ENCODE measurements around the gene DRD2.

Gene DRD2

GRCh38 chr11:113507341-113507740 is 32.1 kb upstream of the DRD2 start:
- no peak overlapping the region for H3K4me3 ChIP-seq
- no peak overlapping the region for H3K27ac ChIP-seq
- TF ChIP-seq, protein P1, sequence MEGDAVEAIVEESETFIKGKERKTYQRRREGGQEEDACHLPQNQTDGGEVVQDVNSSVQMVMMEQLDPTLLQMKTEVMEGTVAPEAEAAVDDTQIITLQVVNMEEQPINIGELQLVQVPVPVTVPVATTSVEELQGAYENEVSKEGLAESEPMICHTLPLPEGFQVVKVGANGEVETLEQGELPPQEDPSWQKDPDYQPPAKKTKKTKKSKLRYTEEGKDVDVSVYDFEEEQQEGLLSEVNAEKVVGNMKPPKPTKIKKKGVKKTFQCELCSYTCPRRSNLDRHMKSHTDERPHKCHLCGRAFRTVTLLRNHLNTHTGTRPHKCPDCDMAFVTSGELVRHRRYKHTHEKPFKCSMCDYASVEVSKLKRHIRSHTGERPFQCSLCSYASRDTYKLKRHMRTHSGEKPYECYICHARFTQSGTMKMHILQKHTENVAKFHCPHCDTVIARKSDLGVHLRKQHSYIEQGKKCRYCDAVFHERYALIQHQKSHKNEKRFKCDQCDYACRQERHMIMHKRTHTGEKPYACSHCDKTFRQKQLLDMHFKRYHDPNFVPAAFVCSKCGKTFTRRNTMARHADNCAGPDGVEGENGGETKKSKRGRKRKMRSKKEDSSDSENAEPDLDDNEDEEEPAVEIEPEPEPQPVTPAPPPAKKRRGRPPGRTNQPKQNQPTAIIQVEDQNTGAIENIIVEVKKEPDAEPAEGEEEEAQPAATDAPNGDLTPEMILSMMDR (IDR thresholded peaks at IDR 0.05) = no peak
- peak; percentile 17 for DNase-seq (ENCODE audit: low spot score)

- no peak overlapping the region for H3K4me3 ChIP-seq
- no peak overlapping the region for H3K27ac ChIP-seq
- TF ChIP-seq, protein P1 (IDR thresholded peaks at IDR 0.05) = no peak
- peak; percentile 33 for DNase-seq (ENCODE audit: low spot score)
Measured at GRCh38 chr11:113506893-113507292, 31.7 kb upstream of the DRD2 start.

DNA sequence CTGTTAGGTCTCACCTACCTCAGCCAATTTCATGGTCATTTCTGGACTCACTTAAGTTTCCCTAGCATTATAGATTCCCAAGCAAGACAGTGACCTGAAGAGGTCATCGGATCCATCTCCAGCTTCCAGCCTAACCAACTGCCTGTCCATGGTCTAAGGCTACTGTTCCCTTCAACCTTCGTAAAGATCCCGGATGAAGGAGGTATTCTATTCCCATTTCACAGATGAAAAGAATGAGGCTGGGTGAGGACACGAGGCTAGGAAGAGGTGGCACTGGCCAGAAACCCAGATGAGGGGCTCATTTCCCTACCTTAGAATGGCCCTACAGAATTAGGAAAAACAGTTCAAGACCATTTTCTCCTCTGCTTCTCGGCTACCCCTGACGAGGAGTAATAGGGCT is 31.3 kb upstream of the DRD2 start:
- TF ChIP-seq, protein P1 (IDR thresholded peaks at IDR 0.05) = no peak
- Histone ChIP-seq H3K4me3 (no peak overlapping the region), H3K27ac (no peak overlapping the region)
- peak; percentile 14 for DNase-seq (ENCODE audit: low spot score)

- peak; percentile 46 for DNase-seq (ENCODE audit: low spot score)
- TF ChIP-seq, protein P1 (IDR thresholded peaks at IDR 0.05) = no peak
- Histone ChIP-seq H3K27ac (no peak overlapping the region), H3K4me3 (no peak overlapping the region)
Measured at GRCh38 chr11:113505541-113506375, 30.6 kb upstream of the DRD2 start.

GRCh38 chr11:113505046-113505445 is 29.8 kb upstream of the DRD2 start:
- TF ChIP-seq, protein P1 (IDR thresholded peaks at IDR 0.05) = no peak
- DNase-seq (ENCODE audit: low spot score) = peak; percentile 46

DNA sequence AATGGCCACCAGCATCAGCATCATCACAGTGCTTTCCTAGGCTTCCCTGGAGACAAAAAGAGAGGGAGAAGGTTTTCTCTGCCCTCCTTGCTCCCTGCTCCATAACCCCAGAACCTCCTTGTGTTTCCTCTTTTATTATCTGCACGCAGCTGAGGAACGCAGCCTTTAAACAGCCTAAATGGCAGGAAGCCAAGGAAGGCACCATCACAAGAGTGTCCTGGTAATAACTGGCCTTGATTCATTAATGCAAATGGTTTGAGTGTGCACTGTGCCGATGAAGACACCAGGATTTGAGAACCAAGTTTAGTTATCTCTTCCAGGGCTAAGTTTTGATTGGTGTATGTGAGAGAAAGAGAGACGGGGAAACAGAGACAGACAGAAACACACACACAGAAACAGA is 29.4 kb upstream of the DRD2 start:
- Histone ChIP-seq H3K27ac (no peak overlapping the region), H3K4me3 (no peak overlapping the region)
- no peak for DNase-seq (ENCODE audit: low spot score)
- TF ChIP-seq, protein P1 (IDR thresholded peaks at IDR 0.05) = no peak

More at GRCh38 chr11:113505046-113505445, 29.8 kb upstream of the DRD2 start:
- Histone ChIP-seq H3K27ac (no peak overlapping the region), H3K4me3 (no peak overlapping the region)

- DNase-seq (ENCODE audit: low spot score) = peak; percentile 22
- no peak overlapping the region for H3K4me3 ChIP-seq
- no peak overlapping the region for H3K27ac ChIP-seq
- TF ChIP-seq, protein P1 (IDR thresholded peaks at IDR 0.05) = no peak
Measured at GRCh38 chr11:113504071-113504470, 28.9 kb upstream of the DRD2 start.
